Measurements from ENCODE around the gene KCNG2. TPM values are rescaled to one million over a fixed set of nuclear protein-coding genes. Genes with fewer than 3 reads are reported as not detected.

KCNG2 gene
- total RNA-seq, 1 experiment from 2014 or later: not detected

GRCh38 chr18:79818631-79819030 lies 20.9 kb downstream of the KCNG2 start:
- Histone ChIP-seq H3K27me3 (replicated peaks; ENCODE audit: control insufficient read depth, insufficient read depth, low read length) (no peaks in the 10 kb centered on the region), H3K9me3 (no peaks in the 10 kb centered on the region), H3K4me3 (ENCODE audit: low read depth, low read length) (no peak overlapping the region), H3K36me3 (ENCODE audit: control insufficient read depth, insufficient read depth, low read length) (no peaks in the 10 kb centered on the region), H3K4me1 (no peaks in the 10 kb centered on the region)
- Mint-ChIP-seq H3K4me3 (ENCODE audit: unreplicated experiment) (no peak overlapping the region), H3K27ac (ENCODE audit: unreplicated experiment) (no peak overlapping the region), H3K9me3 (ENCODE audit: unreplicated experiment) (no peaks in the 10 kb centered on the region), H3K27me3 (ENCODE audit: insufficient read depth, unreplicated experiment) (peaks cover 2% of the 10 kb centered on the region), H3K4me1 (ENCODE audit: low read depth, unreplicated experiment) (no peaks in the 10 kb centered on the region), H3K36me3 (ENCODE audit: insufficient read depth, unreplicated experiment) (no peaks in the 10 kb centered on the region)
- BruUV-seq (replicated peaks): no TSS peak
- CTCF ChIA-PET: no interaction called here
- DNase-seq: no peak
- POLR2A ChIA-PET: no interaction called here
- intact Hi-C loops (cut with micrococcal nuclease; ENCODE audit: unreplicated experiment): no loop called here
- TF ChIP-seq CTCF (IDR thresholded peaks at IDR 0.05; ENCODE audit: insufficient read depth in 1 of 2, low read depth in 1 of 2, low read length in 1 of 2, severe bottlenecking in 1 of 2, unreplicated experiment in 1 of 2): no peak

GRCh38 chr18:79819064-79819967 lies 21.6 kb downstream of the KCNG2 start:
- Mint-ChIP-seq H3K27ac (ENCODE audit: unreplicated experiment) (no peak overlapping the region), H3K27me3 (ENCODE audit: insufficient read depth, unreplicated experiment) (peaks cover 2% of the 10 kb centered on the region), H3K9me3 (ENCODE audit: unreplicated experiment) (no peaks in the 10 kb centered on the region), H3K36me3 (ENCODE audit: insufficient read depth, unreplicated experiment) (no peaks in the 10 kb centered on the region), H3K4me3 (ENCODE audit: unreplicated experiment) (no peak overlapping the region), H3K4me1 (ENCODE audit: low read depth, unreplicated experiment) (no peaks in the 10 kb centered on the region)
- Histone ChIP-seq H3K9me3 (no peaks in the 10 kb centered on the region), H3K4me1 (no peaks in the 10 kb centered on the region), H3K27me3 (replicated peaks; ENCODE audit: control insufficient read depth, insufficient read depth, low read length) (no peaks in the 10 kb centered on the region), H3K4me3 (ENCODE audit: low read depth, low read length) (no peak overlapping the region), H3K36me3 (ENCODE audit: control insufficient read depth, insufficient read depth, low read length) (no peaks in the 10 kb centered on the region)
- intact Hi-C loops (cut with micrococcal nuclease; ENCODE audit: unreplicated experiment): no loop called here
- no TSS peak for BruUV-seq (replicated peaks)
- DNase-seq: no peak
- CTCF ChIA-PET: no interaction called here
- POLR2A ChIA-PET: no interaction called here
- TF ChIP-seq CTCF (IDR thresholded peaks at IDR 0.05; ENCODE audit: insufficient read depth in 1 of 2, low read depth in 1 of 2, low read length in 1 of 2, severe bottlenecking in 1 of 2, unreplicated experiment in 1 of 2): no peak

GRCh38 chr18:79819968-79820351 lies 22.2 kb downstream of the KCNG2 start:
- intact Hi-C loops (cut with micrococcal nuclease; ENCODE audit: unreplicated experiment): no loop called here
- BruUV-seq (replicated peaks): no TSS peak
- no peaks in the 10 kb centered on the region for H3K27me3 ChIP-seq (replicated peaks; ENCODE audit: control insufficient read depth, insufficient read depth, low read length)

More at GRCh38 chr18:79819968-79820351, 22.2 kb downstream of the KCNG2 start:
- Mint-ChIP-seq H3K4me1 (ENCODE audit: low read depth, unreplicated experiment) (no peaks in the 10 kb centered on the region), H3K4me3 (ENCODE audit: unreplicated experiment) (no peak overlapping the region), H3K27me3 (ENCODE audit: insufficient read depth, unreplicated experiment) (peaks cover 2% of the 10 kb centered on the region), H3K36me3 (ENCODE audit: insufficient read depth, unreplicated experiment) (no peaks in the 10 kb centered on the region), H3K27ac (ENCODE audit: unreplicated experiment) (no peak overlapping the region), H3K9me3 (ENCODE audit: unreplicated experiment) (no peaks in the 10 kb centered on the region)
- TF ChIP-seq CTCF (IDR thresholded peaks at IDR 0.05; ENCODE audit: insufficient read depth in 1 of 2, low read depth in 1 of 2, low read length in 1 of 2, severe bottlenecking in 1 of 2, unreplicated experiment in 1 of 2): no peak
- ChIA-PET CTCF (no interaction called here), POLR2A (no interaction called here)
- Histone ChIP-seq H3K4me3 (ENCODE audit: low read depth, low read length) (no peak overlapping the region), H3K4me1 (no peaks in the 10 kb centered on the region), H3K9me3 (no peaks in the 10 kb centered on the region), H3K36me3 (ENCODE audit: control insufficient read depth, insufficient read depth, low read length) (no peaks in the 10 kb centered on the region)
- DNase-seq: no peak
